Body of pancreas (tissue), 4 donors: ENCODE results near the gene PPP1R9A.

Source experiments
- CTCF ChIP-seq, 7 experiments: fragments of 450-650 bp in 4 of 7; fragments of 200-600 bp in 3 of 7; sonication (generic) in 3 of 7; IDR thresholded peaks; one replicate each; pipeline ENCODE4 v1.5.1; 2016 to 2019; ENCODE audit warnings: antibody characterized with exemption in 7 of 7
- POLR2A ChIP-seq, 3 donors: fragments of 450-650 bp; IDR thresholded peaks; one replicate each; pipeline ENCODE4 v1.6.1; 2016; ENCODE audit warnings: antibody characterized with exemption in 3 of 3, mild to moderate bottlenecking in 2 of 3

GRCh38 chr7:95169678-95170077 lies 262.3 kb downstream of the PPP1R9A start:
- TF ChIP-seq CTCF (IDR thresholded peaks at IDR 0.05) (no peak), POLR2A (IDR thresholded peaks at IDR 0.05) (no peak)
